AG04449 (cell line): ENCODE results near the gene TPCN2.
A peak's percentile ranks its signal among the peaks of the same experiment; 100 is the strongest.

Experiments used
- CTCF ChIA-PET: fragments of 350-600 bp; formaldehyde crosslinking; extraction: SDS; loops from one replicate; lab custom pipeline; 2021; ENCODE audit warnings: antibody characterized with exemption; lab: Yijun Ruan, JAX
- POLR2A ChIA-PET: fragments of 400-600, 350-600 bp; formaldehyde crosslinking; extraction: SDS; loops from one replicate; lab custom pipeline; 2020; ENCODE audit warnings: antibody characterized with exemption, inconsistent platforms; lab: Yijun Ruan, JAX
- DNase-seq: peaks from one replicate; pipeline ENCODE4 v3.0.0-alpha.2; 2010; ENCODE audit warnings: low read depth, low spot score
- H3K4me3 ChIP-seq: 2 replicates; pipeline ENCODE4 v1.5.1; 2011; ENCODE audit warnings: low read depth, mild to moderate bottlenecking, control low read depth, low read length
- CTCF ChIP-seq: IDR thresholded peaks from one replicate; pipeline ENCODE4 v1.5.1; 2011; ENCODE audit warnings: mild to moderate bottlenecking, moderate library complexity, low read length, control low read depth, inconsistent platforms; ENCODE audit not compliant: insufficient read depth; ENCODE audit errors: missing control alignments

The TPCN2 gene

GRCh38 chr11:69169479-69169878, 120.7 kb downstream of the TPCN2 start:
- DNase-seq = no peak
- ChIA-PET POLR2A (no interaction called here), CTCF (interaction anchor here (1.0 to 1.6 kb wide), 2 partner anchors 22 to 38 kb away, joined by 3 to 4 read pairs; no protein-coding TSS in a partner anchor)
- H3K4me3 ChIP-seq = no peak overlapping the region
- no peak for TF ChIP-seq CTCF

DNA sequence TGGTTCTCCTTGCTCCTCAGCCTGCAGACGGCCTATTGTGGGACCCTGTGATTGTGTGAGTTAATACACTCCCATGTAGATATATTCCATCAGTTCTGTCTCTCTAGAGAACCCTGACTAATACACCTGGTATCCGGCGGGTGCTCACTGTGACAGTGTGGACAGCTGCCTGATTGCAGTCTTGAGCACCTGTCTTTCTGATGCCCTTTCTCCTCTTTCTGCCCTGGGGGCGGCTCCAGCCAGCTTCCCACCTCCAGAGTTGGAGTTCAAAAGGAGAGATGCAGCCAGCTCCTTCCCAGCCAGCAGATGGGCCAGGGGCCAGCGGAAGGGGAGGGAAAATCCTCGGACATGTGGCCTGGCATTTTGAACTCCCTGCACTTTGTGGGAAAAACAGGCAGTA, 122.0 kb downstream of the TPCN2 start:
- ChIA-PET CTCF (no interaction called here), POLR2A (no interaction called here)
- no peak for DNase-seq
- no peak for TF ChIP-seq CTCF
- no peak overlapping the region for H3K4me3 ChIP-seq

DNA sequence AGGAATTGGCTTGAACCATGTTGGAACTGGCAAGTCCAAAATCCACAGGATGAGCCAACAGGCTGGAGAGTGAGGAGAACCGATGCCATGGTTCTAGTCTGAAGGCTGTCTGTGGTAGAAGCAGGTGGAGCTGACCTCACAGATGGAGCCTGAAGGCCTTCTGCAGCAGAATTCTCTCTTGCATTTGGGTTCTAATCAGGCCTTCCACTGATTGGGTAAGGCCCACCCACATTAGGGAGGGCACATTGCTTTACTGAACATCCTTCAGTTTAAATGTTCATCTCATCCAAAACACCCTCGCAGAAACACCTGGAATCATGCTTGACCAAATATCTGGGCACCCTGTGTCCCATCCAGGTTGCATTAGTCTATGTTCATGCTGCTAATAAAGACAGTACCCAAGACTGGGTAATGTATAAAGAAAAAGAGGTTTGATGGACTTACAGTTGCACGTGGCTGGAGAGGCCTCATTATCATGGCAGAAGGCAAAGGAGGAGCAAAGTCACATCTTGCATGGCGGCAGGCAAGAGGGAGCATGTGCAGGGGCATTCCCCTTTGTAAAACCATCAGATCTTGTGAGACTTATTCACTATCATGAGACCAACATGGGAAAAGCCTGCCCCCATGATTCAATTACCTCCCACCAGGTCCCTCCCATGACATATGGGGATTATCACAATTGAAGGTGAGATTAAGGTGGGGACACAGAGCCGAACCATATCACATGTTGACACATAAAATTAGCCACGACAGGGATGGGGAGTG, 122.9 kb downstream of the TPCN2 start:
- POLR2A ChIA-PET = no interaction called here
- no peak overlapping the region for H3K4me3 ChIP-seq
- CTCF ChIA-PET = no interaction called here
- no peak for DNase-seq
- TF ChIP-seq CTCF = no peak

DNA sequence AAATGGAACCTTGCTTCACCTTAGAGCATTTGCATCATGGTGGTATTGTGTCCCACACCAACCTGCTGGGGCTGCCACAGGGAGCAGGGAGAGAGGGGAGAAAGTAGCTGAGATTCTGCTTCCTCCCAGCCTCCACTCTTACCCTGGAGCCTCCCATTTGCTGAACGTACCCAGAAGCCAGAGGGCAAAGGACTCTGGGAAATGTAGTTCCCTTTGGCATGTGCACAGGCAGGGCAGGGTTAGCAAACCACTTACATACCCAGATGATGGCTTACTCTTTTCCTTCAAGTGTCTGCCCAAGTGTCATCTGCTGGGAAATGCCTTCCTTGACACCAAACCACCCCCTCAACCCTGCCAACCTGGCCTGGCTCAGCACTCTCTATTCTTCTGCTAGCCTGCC, 123.9 kb downstream of the TPCN2 start:
- CTCF ChIA-PET = no interaction called here
- no peak overlapping the region for H3K4me3 ChIP-seq
- TF ChIP-seq CTCF = no peak
- POLR2A ChIA-PET = no interaction called here
- no peak for DNase-seq

GRCh38 chr11:69173331-69173730, 124.6 kb downstream of the TPCN2 start:
- no peak for DNase-seq
- H3K4me3 ChIP-seq = no peak overlapping the region
- ChIA-PET CTCF (no interaction called here), POLR2A (no interaction called here)
- no peak for TF ChIP-seq CTCF

GRCh38 chr11:69173925-69174581, 125.3 kb downstream of the TPCN2 start:
- H3K4me3 ChIP-seq = no peak overlapping the region
- ChIA-PET POLR2A (no interaction called here), CTCF (interaction anchor here (1.7 kb wide), 1 partner anchor 8 kb away, joined by 6 read pairs; no protein-coding TSS in a partner anchor)
- DNase-seq = peak; percentile 34
- no peak for TF ChIP-seq CTCF
